LNCAP (cell line): ENCODE results near the gene SLC43A1.

Experiments
- CTCF ChIP-seq: fragments of 450-650 bp; IDR thresholded peaks from 2 replicates; pipeline ENCODE4 v1.5.1; 2017; ENCODE audit warnings: mild to moderate bottlenecking

The SLC43A1 gene

GRCh38 chr11:57444362-57445121 lies 71.0 kb downstream of the SLC43A1 start:
- TF ChIP-seq CTCF = no peak

DNA sequence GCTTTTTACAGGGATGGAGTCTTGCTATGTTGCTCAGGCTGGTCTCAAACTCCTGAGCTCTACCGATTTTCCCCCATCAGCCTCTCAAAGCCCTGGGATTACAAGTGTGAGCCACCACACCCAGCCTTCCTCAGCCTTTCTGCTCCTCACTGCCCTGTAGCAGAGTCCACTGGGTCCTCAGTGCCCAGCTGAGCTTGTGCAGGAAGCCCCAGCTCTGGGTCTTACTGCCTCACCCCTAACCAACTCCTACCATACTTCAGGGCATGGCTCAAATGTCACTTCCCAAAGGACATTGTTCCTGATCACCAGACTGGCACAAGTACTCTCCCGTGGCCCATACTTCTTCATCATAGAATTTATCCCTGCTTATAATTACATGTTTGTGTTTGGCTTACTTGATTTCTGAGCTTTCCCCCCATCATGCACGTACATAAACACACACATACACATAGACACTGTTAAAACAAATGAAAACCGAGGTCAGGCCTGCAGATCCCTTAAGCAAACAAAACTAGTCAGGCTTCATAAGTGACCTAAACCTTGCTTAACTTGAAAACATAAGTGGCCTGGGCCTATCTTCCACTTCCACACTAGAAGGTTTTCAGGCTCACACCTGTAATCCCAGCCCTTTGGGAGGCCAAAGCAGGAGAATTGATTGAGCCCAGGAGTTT lies 74.6 kb downstream of the SLC43A1 start:
- no peak for TF ChIP-seq CTCF

GRCh38 chr11:57439786-57440185 lies 75.7 kb downstream of the SLC43A1 start:
- no peak for TF ChIP-seq CTCF

- TF ChIP-seq CTCF = no peak
Observed at GRCh38 chr11:57438345-57439285, 76.9 kb downstream of the SLC43A1 start.

GRCh38 chr11:57436031-57436430 lies 79.5 kb downstream of the SLC43A1 start:
- no peak for TF ChIP-seq CTCF

DNA sequence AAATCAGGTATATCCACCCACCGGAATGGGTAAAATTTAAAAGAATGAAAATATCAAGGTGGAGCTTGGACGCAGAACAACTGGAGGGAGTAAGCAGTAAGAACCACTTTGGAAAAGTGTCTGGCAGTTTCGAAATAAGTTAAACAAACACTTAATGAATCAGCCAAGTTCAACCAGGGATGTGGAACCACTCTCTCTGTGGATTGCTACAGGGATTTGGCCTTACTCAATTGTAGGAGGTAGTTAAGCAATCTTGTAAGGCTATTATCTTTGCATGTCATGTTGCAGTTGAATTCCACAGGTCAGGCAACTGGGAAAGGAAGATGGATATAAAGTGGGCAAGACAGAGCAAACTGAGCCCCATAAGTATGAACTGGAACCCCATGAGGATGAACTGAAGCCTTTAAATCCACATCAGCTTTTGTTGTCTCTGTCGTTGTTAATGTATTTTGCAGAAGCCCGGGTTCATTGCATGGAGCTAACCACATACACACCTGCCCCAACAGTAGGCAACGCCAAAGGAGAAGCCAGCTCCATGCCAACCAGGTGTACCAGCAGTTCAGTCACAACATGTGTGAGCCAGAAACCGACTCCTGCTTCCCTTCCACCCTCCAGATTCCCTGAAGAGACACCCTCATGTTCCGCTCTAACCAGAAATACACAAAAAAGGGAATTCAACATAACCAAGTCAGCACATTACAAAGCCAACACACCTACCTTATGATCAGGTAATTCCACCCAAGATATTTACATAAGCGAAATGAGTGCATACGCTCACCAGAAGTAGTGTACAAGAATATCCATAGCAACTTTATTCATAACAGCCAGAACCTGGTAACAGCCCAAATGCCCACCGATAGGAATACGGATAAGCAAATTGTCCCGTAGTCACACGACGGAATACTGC lies 80.6 kb downstream of the SLC43A1 start:
- TF ChIP-seq CTCF = no peak
